Motor neuron (in vitro differentiated cells): ENCODE results near the gene AFF3. TPM values are rescaled to one million over a fixed set of nuclear protein-coding genes. Genes with fewer than 3 reads are reported as not detected.

ENCODE experiments used
- ATAC-seq, 8 experiments: fragments of 200-7000 bp; cut with Tn5 transposase; replicated peaks in 6 of 8; 2 replicates each; pipeline ENCODE4 v1.8.0; 2021; ENCODE audit warnings: mild to moderate bottlenecking in 8 of 8, moderate library complexity in 8 of 8
- H3K27ac ChIP-seq, 2 donors: fragments of 250-450 bp; sonication (Bioruptor Pico); 2 replicates each; pipeline ENCODE4 v1.9.0; 2021; ENCODE audit warnings: antibody characterized with exemption in 2 of 2, mild to moderate bottlenecking in 2 of 2, moderate library complexity in 1 of 2
- H3K4me1 ChIP-seq, 2 donors: fragments of 250-450 bp; sonication (Bioruptor Pico); replicated peaks in 1 of 2; 2 replicates each; pipeline ENCODE4 v1.6.1; 2021; ENCODE audit warnings: antibody characterized with exemption in 2 of 2, mild to moderate bottlenecking in 2 of 2, moderate library complexity in 1 of 2
- H3K4me3 ChIP-seq, 5 donors: fragments of 250-450 bp; sonication (Bioruptor Pico); 2 replicates each; pipeline ENCODE4 v1.9.0; 2021; ENCODE audit warnings: antibody characterized with exemption in 5 of 5, mild to moderate bottlenecking in 5 of 5, moderate library complexity in 4 of 5
- WGBS, 10 experiments: fragments of 450-650 bp; shearing (Covaris generic); methylation state at CpG; one replicate each; pipeline ENCODE4 v1.0.0; 2022; 5-methylcytosine and 5-hydroxymethylcytosine counted together
- in situ Hi-C, 9 experiments: fragments of 400-800 bp; cut with MboI; loops; one replicate each; pipeline ENCODE4 v1.15.0; 2021; ENCODE audit warnings: low sequenced_read_pairs in 9 of 9, low pct_unique_long_range_greater_than_20kb in 2 of 9; ENCODE audit not compliant: unreplicated experiment in 9 of 9
- total RNA-seq, 8 experiments: library from RNA; unstranded; fragments of 300-600 nt; gene quantifications; 2 replicates each; pipeline versions ENCODE4 v1.2.3 to v1.2.4, GENCODE V29; 2022

AFF3 gene
- total RNA-seq, 8 experiments from 2014 or later: 0.99 to 33.6 (median 16.7) TPM

GRCh38 chr2:99808361-99809200 lies 333.8 kb downstream of the AFF3 start:
- H3K4me3 ChIP-seq: no peak overlapping the region
- WGBS, 10 experiments: 67 to 100% (median 83%) methylated on average over 1 to 4 of the region's 4 CpGs; no CpG with 5 or more reads in 1 of the 10 experiments
- ATAC-seq: peak in 5 of 8 experiments; percentile 23 to 56 (median 26)
- in situ Hi-C loops: loop anchor here in 1 of 9 experiments (25.0 kb wide), 1 partner anchor 246 kb away; no protein-coding TSS in a partner anchor
- H3K27ac ChIP-seq: no peak overlapping the region
- H3K4me1 ChIP-seq: peaks cover 35 to 42% of the 10 kb centered on the region in 2 donors

DNA sequence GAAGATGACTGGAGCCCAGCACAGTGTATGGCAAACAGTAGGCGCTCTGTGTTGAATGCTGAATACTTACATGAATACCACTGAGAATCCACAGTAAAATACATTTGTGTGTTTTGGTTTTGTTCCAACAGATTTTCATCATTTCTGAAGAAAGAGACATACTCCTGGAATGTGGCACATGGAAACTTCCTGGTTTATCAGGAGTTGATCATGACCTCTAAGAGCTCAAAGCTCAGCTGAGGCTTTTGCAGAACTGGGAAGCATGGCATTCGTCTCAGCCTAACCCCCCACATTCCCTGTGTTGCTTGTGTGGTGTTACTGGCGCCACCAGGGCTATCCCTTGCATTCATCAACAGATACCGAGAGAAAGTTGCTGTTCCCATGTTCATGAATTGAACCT lies 335.6 kb downstream of the AFF3 start:
- 28 to 100% (median 86%) methylated on average over 1 to 4 of the region's 4 CpGs; no CpG with 5 or more reads in 3 of the 10 experiments for WGBS, 10 experiments
- Histone ChIP-seq H3K4me3 (no peak overlapping the region), H3K27ac (no peak overlapping the region), H3K4me1 (peaks cover 35 to 42% of the 10 kb centered on the region in 2 donors)
- in situ Hi-C loops: loop anchor here in 1 of 9 experiments (25.0 kb wide), 1 partner anchor 244 kb away; no protein-coding TSS in a partner anchor
- no peak for ATAC-seq

DNA sequence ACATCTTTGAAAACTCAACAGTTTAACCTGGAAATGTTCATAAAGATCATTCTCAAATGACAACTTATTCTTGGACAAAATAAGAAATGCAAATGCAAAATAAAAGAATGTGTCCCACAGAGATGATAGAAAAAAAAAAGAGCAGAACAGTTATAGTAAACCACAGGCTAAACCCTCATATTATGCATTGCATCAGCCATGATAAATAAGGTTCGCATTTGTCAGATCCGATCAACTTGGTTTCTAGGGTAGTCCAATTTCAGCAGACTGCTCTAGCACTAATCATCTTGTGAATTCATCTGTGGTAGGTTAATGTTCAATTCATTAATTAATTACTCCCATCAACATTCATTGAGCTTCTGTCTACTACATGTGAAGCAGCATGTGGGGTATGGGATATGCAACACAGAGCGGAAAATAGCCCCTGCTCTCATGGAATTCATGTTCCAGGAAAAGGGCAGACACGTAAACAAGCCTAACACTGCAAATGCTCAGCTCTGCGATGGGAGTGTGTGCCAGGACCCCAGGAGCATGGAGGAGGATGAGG lies 336.4 kb downstream of the AFF3 start:
- ATAC-seq: peak in 5 of 8 experiments; percentile 68 to 81 (median 78)
- 60 to 100% (median 90%) methylated on average over 1 to 5 of the region's 5 CpGs; no CpG with 5 or more reads in 1 of the 10 experiments for WGBS, 10 experiments
- Histone ChIP-seq H3K4me3 (no peak overlapping the region), H3K4me1 (peaks cover 35 to 42% of the 10 kb centered on the region in 2 donors), H3K27ac (peak overlapping the region; percentile 36 to 68)
- in situ Hi-C loops: loop anchor here in 1 of 9 experiments (25.0 kb wide), 1 partner anchor 244 kb away; no protein-coding TSS in a partner anchor

DNA sequence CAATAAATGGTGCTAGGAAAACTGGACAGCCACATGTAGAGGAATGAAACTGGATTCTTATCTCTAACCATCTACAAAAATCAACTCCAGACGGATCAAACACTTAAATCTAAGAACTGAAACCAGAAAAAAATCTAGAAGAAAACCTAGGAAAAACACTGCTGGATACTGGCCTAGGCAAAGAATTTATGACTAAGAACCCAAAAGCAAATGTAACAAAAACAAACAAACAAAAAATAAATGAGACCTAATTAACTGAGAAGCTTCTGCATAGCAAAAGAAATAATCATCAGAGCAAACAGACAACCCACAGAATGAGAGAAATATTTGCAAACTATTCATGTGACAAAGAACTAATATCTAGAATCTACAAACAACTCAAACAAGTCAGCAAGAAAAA lies 338.5 kb downstream of the AFF3 start:
- no peak overlapping the region for H3K4me3 ChIP-seq
- no peak overlapping the region for H3K27ac ChIP-seq
- WGBS, 10 experiments: 70 to 100% (median 87%) methylated on average over 1 of the region's 1 CpG; no CpG with 5 or more reads in 2 of the 10 experiments
- in situ Hi-C loops: loop anchor here in 1 of 9 experiments (25.0 kb wide), 1 partner anchor 242 kb away; no protein-coding TSS in a partner anchor
- ATAC-seq: no peak
- peaks cover 31 to 34% of the 10 kb centered on the region in 2 donors for H3K4me1 ChIP-seq

DNA sequence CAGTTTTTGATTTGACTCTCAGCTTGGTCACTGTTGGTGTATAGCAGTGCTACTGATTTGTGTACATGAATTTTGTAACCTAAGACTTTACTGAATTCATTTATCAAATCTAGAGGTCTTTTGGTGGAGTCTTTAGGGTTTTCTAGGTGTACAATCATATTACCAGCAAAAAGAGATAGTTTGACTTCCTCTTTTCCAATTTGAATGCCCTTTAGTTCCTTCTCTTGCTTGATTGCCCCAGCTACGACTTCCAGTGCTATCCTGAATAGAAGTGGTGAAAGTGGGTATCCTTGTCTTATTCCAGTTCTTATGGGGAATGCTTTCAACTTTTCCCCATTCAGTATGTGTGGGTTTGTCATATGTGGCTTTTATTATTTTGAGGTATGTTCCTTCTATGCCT lies 339.7 kb downstream of the AFF3 start:
- H3K27ac ChIP-seq: no peak overlapping the region
- 60 to 100% (median 89%) methylated on average over 1 of the region's 1 CpG; no CpG with 5 or more reads in 3 of the 10 experiments for WGBS, 10 experiments
- in situ Hi-C loops: loop anchor here in 1 of 9 experiments (25.0 kb wide), 1 partner anchor 240 kb away; no protein-coding TSS in a partner anchor
- no peak overlapping the region for H3K4me3 ChIP-seq
- ATAC-seq: no peak
- H3K4me1 ChIP-seq: peaks cover 20 to 23% of the 10 kb centered on the region in 2 donors

DNA sequence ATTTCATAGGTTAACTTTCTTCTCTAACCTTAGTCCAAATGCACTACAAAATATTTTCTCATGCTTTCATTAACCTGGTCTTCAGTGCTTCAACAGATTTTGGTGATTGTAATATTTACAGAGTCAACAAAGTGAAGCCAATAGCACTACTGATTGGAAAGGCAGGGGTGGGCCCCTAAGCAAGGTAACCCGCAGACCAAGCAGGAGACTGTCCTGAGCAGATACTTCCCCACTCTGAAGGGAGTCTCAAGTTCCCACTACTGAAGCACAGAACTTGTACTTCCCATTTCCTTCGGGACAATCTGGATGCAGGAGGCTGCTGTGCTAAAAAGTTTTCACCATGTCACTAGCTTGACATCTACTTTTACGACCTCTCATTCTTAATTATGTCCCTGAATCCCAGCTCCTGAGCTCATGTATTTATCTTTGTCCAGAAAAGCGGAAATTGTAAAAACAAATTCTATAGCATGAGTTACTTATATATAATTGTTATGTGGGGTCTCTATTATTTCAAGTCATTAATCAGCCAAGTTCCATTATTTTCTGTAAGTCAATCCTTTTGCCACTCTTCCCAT lies 341.0 kb downstream of the AFF3 start:
- in situ Hi-C loops: loop anchor here in 1 of 9 experiments (25.0 kb wide), 1 partner anchor 239 kb away; no protein-coding TSS in a partner anchor
- H3K4me3 ChIP-seq: no peak overlapping the region
- peaks cover 10 to 16% of the 10 kb centered on the region in 2 donors for H3K4me1 ChIP-seq
- H3K27ac ChIP-seq: no peak overlapping the region
- no peak for ATAC-seq
- WGBS, 10 experiments: 40 to 92% (median 74%) methylated on average over 1 to 4 of the region's 4 CpGs; no CpG with 5 or more reads in 1 of the 10 experiments

DNA sequence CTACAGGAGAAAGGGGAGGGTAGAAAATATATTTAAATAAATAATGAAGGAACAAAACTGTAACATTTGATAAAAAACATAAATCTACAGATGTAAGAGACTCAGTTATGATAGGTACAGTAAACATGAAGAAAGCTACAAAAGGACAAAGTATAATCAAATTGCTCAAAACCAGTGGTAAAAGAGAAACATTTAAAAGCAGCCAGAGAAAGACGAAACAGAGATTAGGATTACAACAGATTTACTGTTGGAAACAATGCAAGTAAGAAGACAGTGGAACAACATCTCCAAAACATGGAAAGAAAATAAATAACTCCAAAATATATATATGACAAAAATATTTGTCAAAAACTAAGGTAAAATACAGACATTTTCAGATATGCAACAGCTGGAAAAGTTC lies 344.9 kb downstream of the AFF3 start:
- Histone ChIP-seq H3K27ac (no peak overlapping the region), H3K4me1 (no peaks in the 10 kb centered on the region), H3K4me3 (no peak overlapping the region)
- 86 to 100% (median 91%) methylated on average over 1 of the region's 1 CpG; no CpG with 5 or more reads in 2 of the 10 experiments for WGBS, 10 experiments
- ATAC-seq: no peak
- in situ Hi-C loops: no loop called here

DNA sequence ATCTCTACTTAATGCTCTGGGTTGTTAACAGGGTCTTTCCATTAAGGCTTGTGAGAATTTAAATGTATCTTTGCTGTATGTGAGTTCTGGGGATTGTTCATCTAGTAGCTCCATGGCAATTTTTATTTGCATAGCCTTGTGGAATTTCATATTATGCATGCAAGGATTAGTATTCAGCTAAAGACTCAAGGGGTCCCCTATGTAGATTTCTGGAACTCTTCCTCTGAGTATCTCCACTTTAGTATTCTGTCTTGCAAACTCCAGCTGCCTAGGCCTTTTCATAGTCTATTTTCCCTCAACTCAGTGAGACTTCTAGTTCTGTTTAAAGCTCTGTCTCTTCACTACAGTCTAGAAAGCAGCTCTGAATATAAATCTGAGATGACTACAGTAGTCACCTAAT lies 348.0 kb downstream of the AFF3 start:
- no peak overlapping the region for H3K27ac ChIP-seq
- H3K4me1 ChIP-seq: no peaks in the 10 kb centered on the region
- in situ Hi-C loops: no loop called here
- no peak overlapping the region for H3K4me3 ChIP-seq
- peak in 4 of 8 experiments; percentile 39 to 90 (median 63) for ATAC-seq

DNA sequence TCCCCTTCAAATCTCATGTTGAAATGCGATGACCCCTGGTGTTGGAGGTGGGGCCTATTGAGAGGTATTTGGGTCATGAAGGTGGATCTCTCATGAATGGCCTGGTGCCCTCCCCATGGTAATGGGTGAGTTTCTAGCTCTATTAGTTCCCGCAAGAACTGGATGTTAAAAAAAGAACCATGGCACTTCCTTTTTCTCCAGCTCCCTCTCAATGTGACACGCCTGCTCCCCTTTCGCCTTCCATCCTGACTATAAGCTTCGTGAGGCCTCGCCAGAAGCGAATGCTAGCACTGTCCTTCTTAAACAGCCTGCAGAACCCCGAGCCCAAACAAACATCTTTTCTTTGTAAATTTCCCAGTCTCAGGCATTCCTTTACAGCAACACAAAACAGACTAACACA lies 349.4 kb downstream of the AFF3 start:
- no peak for ATAC-seq
- Histone ChIP-seq H3K4me1 (no peaks in the 10 kb centered on the region), H3K4me3 (no peak overlapping the region), H3K27ac (no peak overlapping the region)
- 78 to 100% (median 90%) methylated on average over 1 to 7 of the region's 8 CpGs for WGBS, 10 experiments
- in situ Hi-C loops: no loop called here

DNA sequence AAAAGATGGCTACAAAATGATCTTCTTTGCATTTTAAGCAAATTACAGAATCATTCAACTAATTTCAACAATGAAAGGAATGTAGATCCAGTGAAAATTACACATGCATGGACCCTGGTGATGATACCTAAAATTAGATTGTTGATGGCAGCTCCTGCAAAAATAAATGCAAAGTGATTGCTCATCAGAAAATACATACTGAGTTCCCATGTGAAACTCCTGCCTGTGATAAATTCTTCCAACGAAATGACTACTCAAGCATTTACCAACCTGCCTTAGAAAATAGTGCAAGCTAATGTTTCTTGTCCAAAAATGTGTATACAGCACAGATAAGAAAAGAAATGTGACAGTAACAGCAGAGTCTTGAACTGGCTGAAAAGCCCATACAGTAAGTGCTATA lies 352.5 kb downstream of the AFF3 start:
- Histone ChIP-seq H3K4me1 (peaks cover 0 to 14% of the 10 kb centered on the region in 2 donors), H3K27ac (no peak overlapping the region), H3K4me3 (no peak overlapping the region)
- in situ Hi-C loops: no loop called here
- 0 to 100% (median 40%) methylated on average over 1 of the region's 1 CpG; no CpG with 5 or more reads in 3 of the 10 experiments for WGBS, 10 experiments
- ATAC-seq: peak in 3 of 8 experiments; percentile 64 to 77 (median 76)

DNA sequence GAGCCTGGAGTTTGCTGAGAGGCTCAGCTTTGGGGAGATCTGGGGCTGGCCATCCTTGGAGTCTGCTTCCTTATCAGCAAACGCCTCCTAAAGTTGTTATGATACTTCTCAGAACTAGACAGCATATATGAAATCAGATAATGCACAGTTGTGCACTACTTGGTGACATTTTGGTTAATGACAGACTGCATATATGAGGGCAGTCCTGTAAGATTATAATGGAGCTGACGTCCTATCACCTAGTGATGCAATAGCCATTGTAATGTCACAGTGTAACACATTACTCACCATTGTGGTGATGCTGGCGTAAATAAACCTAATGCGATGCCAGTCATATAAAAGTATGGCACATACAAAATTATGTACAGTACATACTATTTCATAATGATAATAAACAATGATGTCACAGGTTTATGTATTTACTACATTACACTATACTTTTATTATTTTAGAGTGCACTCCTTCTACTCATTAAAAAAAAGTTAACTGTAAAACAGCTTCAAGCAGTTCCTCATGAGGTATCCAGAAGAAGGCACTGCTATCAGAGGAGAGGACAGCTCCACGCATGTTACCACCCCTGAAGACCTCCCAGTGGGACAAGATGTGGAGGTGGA lies 354.5 kb downstream of the AFF3 start:
- Histone ChIP-seq H3K4me3 (no peak overlapping the region), H3K27ac (no peak overlapping the region), H3K4me1 (peaks cover 0 to 14% of the 10 kb centered on the region in 2 donors)
- in situ Hi-C loops: no loop called here
- ATAC-seq: peak in 3 of 8 experiments; percentile 64 to 90 (median 83)
- 60 to 100% (median 93%) methylated on average over 1 to 5 of the region's 5 CpGs; no CpG with 5 or more reads in 1 of the 10 experiments for WGBS, 10 experiments

DNA sequence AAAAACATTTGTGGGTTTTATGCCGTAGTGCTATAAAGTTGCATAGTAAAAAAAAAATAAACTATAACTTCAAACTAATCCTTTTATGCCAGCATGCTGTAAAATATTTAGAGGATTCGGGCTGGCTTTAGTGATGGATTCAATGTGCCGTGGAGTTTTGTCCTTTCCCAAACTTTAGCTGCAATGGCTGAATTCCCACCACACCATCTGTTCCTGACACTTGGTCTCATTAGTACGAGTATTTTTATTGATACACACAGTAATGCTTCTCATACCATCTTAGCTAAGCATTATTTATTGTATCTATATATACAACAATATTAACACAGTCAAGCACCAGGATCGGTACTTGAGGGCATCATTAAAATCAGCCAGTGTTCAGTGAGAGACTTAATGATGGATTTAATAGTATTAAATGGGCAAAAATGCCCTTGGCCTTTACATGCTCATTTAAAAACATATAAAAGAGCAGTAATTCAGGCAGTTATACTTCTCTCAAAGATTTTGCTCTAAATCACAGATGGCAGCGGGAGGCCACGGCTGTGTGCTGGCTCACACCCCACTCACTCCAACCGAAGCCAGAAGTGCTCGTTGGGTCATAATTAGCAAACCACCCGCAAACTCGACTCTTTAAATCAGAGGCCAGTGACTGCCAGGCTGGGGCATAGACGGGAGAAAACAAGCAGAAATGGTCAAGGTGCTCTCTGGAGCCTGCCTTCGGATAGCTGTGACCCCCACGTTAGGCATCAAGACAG lies 355.6 kb downstream of the AFF3 start:
- in situ Hi-C loops: no loop called here
- Histone ChIP-seq H3K4me1 (peaks cover 0 to 14% of the 10 kb centered on the region in 2 donors), H3K27ac (no peak overlapping the region), H3K4me3 (no peak overlapping the region)
- WGBS, 10 experiments: 49 to 89% (median 83%) methylated on average over 1 to 13 of the region's 14 CpGs; no CpG with 5 or more reads in 1 of the 10 experiments
- peak in 3 of 8 experiments; percentile 26 to 82 (median 29) for ATAC-seq
